ENCODE measurements around the gene LRP5.

LRP5 gene

DNA sequence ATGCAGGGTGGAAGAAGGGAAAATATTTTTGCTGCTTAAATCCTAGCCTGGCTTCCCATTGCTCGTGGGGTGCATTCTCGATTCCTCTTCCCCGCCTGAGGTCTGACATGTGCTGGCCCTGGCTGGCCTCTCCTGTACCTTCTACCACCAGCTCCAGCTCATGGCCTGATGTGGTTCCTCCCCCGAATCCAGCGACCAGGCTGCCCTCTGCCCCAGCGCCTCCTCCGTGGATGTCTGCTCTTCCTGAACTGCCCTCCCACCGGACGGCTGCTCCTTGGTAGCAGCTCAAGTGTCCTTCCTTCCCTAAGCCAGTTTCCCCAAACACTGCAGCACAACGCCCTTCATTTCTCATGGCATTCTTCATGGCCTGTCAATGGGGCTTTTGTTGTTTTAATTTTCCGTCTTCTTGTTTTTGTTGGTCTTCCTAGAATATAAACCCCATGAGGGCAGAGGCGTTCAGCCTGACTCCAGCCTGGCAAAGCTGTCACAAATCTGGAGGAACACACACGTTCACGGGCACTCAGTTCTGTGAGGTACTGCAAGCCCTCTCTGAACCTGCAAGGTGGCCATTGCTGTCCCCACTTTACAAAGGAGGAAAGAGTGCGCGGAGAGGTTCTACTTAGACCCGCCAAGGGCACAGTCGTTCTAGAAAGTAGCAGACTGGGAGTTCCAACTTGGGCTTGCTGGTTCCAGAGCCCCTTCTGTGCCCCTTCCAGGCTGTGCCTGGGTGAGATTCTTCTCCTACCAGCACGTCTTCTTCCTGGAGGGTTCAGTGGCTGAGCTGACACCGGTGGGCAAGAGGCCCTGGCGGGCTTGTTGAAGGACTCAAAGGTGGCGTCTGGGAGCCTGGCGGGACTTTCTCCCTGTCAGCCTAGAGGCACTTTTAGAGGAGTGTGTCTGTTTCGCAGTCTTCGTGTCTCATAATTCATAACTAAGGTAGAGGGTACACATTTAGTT, 953 bp upstream of the LRP5 start:
- H3K9me2 ChIP-seq (replicated peaks; ENCODE audit: insufficient read depth, low read length): no peaks in the 10 kb centered on the region
- H3K36me3 ChIP-seq (ENCODE audit: low read length): no peaks in the 10 kb centered on the region
- no peak overlapping the region for H3K27ac ChIP-seq (ENCODE audit: low read depth, low read length)
- H2AFZ ChIP-seq (ENCODE audit: low read depth, low read length, severe bottlenecking): no peak overlapping the region
- no peaks in the 10 kb centered on the region for H4K20me1 ChIP-seq (ENCODE audit: low read depth, low read length)
- H3F3A ChIP-seq (ENCODE audit: insufficient read depth): no peaks in the 10 kb centered on the region
- no peak overlapping the region for H3K4me2 ChIP-seq (ENCODE audit: low read depth, low read length, poor library complexity, severe bottlenecking)
- H3K9ac ChIP-seq (ENCODE audit: low read length): no peak overlapping the region
- TF ChIP-seq EZH2phosphoT487 (conservative IDR thresholded peaks at IDR 0.05; ENCODE audit: low read length): no peak
- TF ChIP-seq, protein P1, sequence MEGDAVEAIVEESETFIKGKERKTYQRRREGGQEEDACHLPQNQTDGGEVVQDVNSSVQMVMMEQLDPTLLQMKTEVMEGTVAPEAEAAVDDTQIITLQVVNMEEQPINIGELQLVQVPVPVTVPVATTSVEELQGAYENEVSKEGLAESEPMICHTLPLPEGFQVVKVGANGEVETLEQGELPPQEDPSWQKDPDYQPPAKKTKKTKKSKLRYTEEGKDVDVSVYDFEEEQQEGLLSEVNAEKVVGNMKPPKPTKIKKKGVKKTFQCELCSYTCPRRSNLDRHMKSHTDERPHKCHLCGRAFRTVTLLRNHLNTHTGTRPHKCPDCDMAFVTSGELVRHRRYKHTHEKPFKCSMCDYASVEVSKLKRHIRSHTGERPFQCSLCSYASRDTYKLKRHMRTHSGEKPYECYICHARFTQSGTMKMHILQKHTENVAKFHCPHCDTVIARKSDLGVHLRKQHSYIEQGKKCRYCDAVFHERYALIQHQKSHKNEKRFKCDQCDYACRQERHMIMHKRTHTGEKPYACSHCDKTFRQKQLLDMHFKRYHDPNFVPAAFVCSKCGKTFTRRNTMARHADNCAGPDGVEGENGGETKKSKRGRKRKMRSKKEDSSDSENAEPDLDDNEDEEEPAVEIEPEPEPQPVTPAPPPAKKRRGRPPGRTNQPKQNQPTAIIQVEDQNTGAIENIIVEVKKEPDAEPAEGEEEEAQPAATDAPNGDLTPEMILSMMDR (IDR thresholded peaks at IDR 0.05; ENCODE audit: insufficient read depth, low read length, poor library complexity, severe bottlenecking): no peak
- H3K4me3 ChIP-seq (ENCODE audit: insufficient read depth, low read length, poor library complexity, severe bottlenecking): no peak overlapping the region
- no peaks in the 10 kb centered on the region for H3K27me3 ChIP-seq (ENCODE audit: low read length)
- no peaks in the 10 kb centered on the region for H3K9me3 ChIP-seq (ENCODE audit: insufficient read depth, low read length)
- H3K79me2 ChIP-seq (ENCODE audit: insufficient read depth, low read length): no peaks in the 10 kb centered on the region

- H2AFZ ChIP-seq (ENCODE audit: low read depth, low read length, severe bottlenecking): no peak overlapping the region
- H3K27ac ChIP-seq (ENCODE audit: low read depth, low read length): no peak overlapping the region
- H3K9me2 ChIP-seq (replicated peaks; ENCODE audit: insufficient read depth, low read length): no peaks in the 10 kb centered on the region
- no peaks in the 10 kb centered on the region for H4K20me1 ChIP-seq (ENCODE audit: low read depth, low read length)
- H3K79me2 ChIP-seq (ENCODE audit: insufficient read depth, low read length): no peaks in the 10 kb centered on the region
- H3K27me3 ChIP-seq (ENCODE audit: low read length): no peaks in the 10 kb centered on the region
- H3K4me3 ChIP-seq (ENCODE audit: insufficient read depth, low read length, poor library complexity, severe bottlenecking): no peak overlapping the region
- H3K4me2 ChIP-seq (ENCODE audit: low read depth, low read length, poor library complexity, severe bottlenecking): peak overlapping the region; percentile 39
- TF ChIP-seq, protein P1 (IDR thresholded peaks at IDR 0.05; ENCODE audit: insufficient read depth, low read length, poor library complexity, severe bottlenecking): no peak
- TF ChIP-seq EZH2phosphoT487 (conservative IDR thresholded peaks at IDR 0.05; ENCODE audit: low read length): no peak
- H3K36me3 ChIP-seq (ENCODE audit: low read length): no peaks in the 10 kb centered on the region
- H3K9ac ChIP-seq (ENCODE audit: low read length): no peak overlapping the region
- no peaks in the 10 kb centered on the region for H3F3A ChIP-seq (ENCODE audit: insufficient read depth)
- no peaks in the 10 kb centered on the region for H3K9me3 ChIP-seq (ENCODE audit: insufficient read depth, low read length)
These were observed 586 bp downstream of the LRP5 start for GRCh38 chr11:68312780-68313573.

DNA sequence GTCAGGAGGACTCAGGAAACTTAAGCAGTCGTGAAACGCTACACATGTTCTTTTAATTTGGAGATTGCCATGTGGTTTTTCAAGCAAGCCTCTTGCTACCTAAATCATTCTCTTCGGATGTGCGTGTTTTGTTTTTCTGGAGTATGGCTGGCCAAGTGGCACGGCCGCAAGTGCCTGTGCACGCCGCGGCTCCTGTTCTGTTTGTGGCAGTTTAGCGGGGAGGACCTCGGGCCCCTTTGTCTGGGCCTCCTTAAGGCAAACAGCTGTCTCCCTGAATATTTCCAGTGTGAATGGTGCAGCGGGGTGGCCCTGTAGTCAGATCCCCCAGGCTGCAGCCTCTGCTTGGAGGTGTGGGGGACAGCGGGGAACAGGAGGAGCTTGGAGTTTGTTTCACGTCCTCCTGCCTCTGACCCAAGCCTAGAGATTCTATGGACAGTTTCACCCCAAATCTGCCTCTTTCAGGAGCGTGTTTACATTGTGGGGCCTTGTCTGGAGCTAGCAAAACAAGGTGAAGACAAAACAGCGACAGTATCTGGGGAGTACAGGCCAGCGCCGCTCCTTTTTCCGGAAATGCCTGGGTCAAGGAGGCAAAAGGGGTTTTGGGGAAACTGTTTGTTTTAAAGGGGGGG, 1.3 kb downstream of the LRP5 start:
- H2AFZ ChIP-seq (ENCODE audit: low read depth, low read length, severe bottlenecking): no peak overlapping the region

More for the DNA sequence above, 1.3 kb downstream of the LRP5 start:
- Histone ChIP-seq H3K9me3 (ENCODE audit: insufficient read depth, low read length) (no peaks in the 10 kb centered on the region), H3F3A (ENCODE audit: insufficient read depth) (no peaks in the 10 kb centered on the region), H3K9me2 (replicated peaks; ENCODE audit: insufficient read depth, low read length) (no peaks in the 10 kb centered on the region), H4K20me1 (ENCODE audit: low read depth, low read length) (no peaks in the 10 kb centered on the region), H3K9ac (ENCODE audit: low read length) (no peak overlapping the region), H3K79me2 (ENCODE audit: insufficient read depth, low read length) (no peaks in the 10 kb centered on the region), H3K36me3 (ENCODE audit: low read length) (no peaks in the 10 kb centered on the region), H3K27me3 (ENCODE audit: low read length) (no peaks in the 10 kb centered on the region), H3K4me3 (ENCODE audit: insufficient read depth, low read length, poor library complexity, severe bottlenecking) (no peak overlapping the region), H3K4me2 (ENCODE audit: low read depth, low read length, poor library complexity, severe bottlenecking) (no peak overlapping the region), H3K27ac (ENCODE audit: low read depth, low read length) (no peak overlapping the region)
- TF ChIP-seq, protein P1 (IDR thresholded peaks at IDR 0.05; ENCODE audit: insufficient read depth, low read length, poor library complexity, severe bottlenecking): no peak
- no peak for TF ChIP-seq EZH2phosphoT487 (conservative IDR thresholded peaks at IDR 0.05; ENCODE audit: low read length)
